PC-3 (cell line): ENCODE results near the gene RDH12. TPM values are rescaled to one million over a fixed set of nuclear protein-coding genes. Genes with fewer than 3 reads are reported as not detected.

Experiments
- ATAC-seq: fragments of 200-7000 bp; cut with Tn5 transposase; 2 replicates; pipeline ENCODE4 v1.9.1; 2020; ENCODE audit warnings: mild to moderate bottlenecking, moderate library complexity
- BruUV-seq: library from RNA; stranded (reverse); fragments of 400-500 nt; replicated peaks from 2 replicates; lab custom pipeline; 2021; lab: Mats Ljungman, UMichigan
- CTCF ChIA-PET: fragments of 300-600 bp; sonication (Branson Sonifier 250); formaldehyde crosslinking; loops from one replicate; lab custom pipeline; 2022; ENCODE audit warnings: antibody characterized with exemption; lab: Charles Lee
- POLR2A ChIA-PET: fragments of 300-600 bp; sonication (Branson Sonifier 250); formaldehyde crosslinking; loops from one replicate; lab custom pipeline; 2022; ENCODE audit warnings: antibody characterized with exemption; ENCODE audit not compliant: unreplicated experiment; lab: Charles Lee
- DNase-seq: peaks from one replicate; pipeline ENCODE4 v3.0.0-alpha.2; 2015
- H2AFZ ChIP-seq: fragments of 300-600 bp; sonication (generic); 2 replicates; pipeline ENCODE4 v1.6.0; 2016; ENCODE audit warnings: antibody characterized with exemption, low read length
- H3F3A ChIP-seq: fragments of 300-600 bp; sonication (generic); one replicate; pipeline ENCODE4 v1.6.0; 2017; ENCODE audit warnings: antibody characterized with exemption, low read length, control low read depth, mild to moderate bottlenecking; ENCODE audit not compliant: unreplicated experiment
- H3K27ac ChIP-seq: fragments of 300-600 bp; sonication (generic); 2 replicates; pipeline ENCODE4 v1.5.1; 2016; ENCODE audit warnings: mild to moderate bottlenecking, low read length
- H3K27me3 ChIP-seq: fragments of 300-600 bp; sonication (generic); 2 replicates; pipeline ENCODE4 v1.6.1; 2016; ENCODE audit warnings: low read length, mixed read lengths
- H3K36me3 ChIP-seq: fragments of 300-600 bp; sonication (generic); 2 replicates; pipeline ENCODE4 v1.6.1; 2016; ENCODE audit warnings: low read depth, mixed run types, low read length, mixed read lengths
- H3K4me1 ChIP-seq: fragments of 300-600 bp; sonication (generic); 2 replicates; pipeline ENCODE4 v1.5.1; 2016; ENCODE audit warnings: low read length; ENCODE audit not compliant: insufficient read depth
- H3K4me2 ChIP-seq: fragments of 300-600 bp; sonication (generic); 2 replicates; pipeline ENCODE4 v1.6.0; 2016; ENCODE audit warnings: low read length
- H3K4me3 ChIP-seq: fragments of 300-600 bp; sonication (generic); 2 replicates; pipeline ENCODE4 v1.5.1; 2016; ENCODE audit warnings: mild to moderate bottlenecking, low read length, mixed read lengths
- H3K79me2 ChIP-seq: fragments of 300-600 bp; sonication (generic); 2 replicates; pipeline ENCODE4 v1.6.1; 2017; ENCODE audit warnings: low read length, mixed read lengths
- H3K9ac ChIP-seq: fragments of 300-600 bp; sonication (generic); 2 replicates; pipeline ENCODE4 v1.6.0; 2016; ENCODE audit warnings: mild to moderate bottlenecking, low read length
- H3K9me2 ChIP-seq: fragments of 300-600 bp; sonication (generic); replicated peaks from 2 replicates; pipeline ENCODE4 v1.6.1; 2016; ENCODE audit warnings: mixed run types, low read length, mixed read lengths
- H3K9me3 ChIP-seq: fragments of 300-600 bp; sonication (generic); 2 replicates; pipeline ENCODE4 v1.6.1; 2016; ENCODE audit warnings: low read length, mixed read lengths
- H4K20me1 ChIP-seq: fragments of 300-600 bp; sonication (generic); 2 replicates; pipeline ENCODE4 v1.6.1; 2016; ENCODE audit warnings: low read length, mixed read lengths
- EZH2 ChIP-seq: fragments of 300-600 bp; sonication (generic); IDR thresholded peaks from one replicate; pipeline ENCODE4 v1.6.1; 2017; ENCODE audit warnings: antibody characterized with exemption, mild to moderate bottlenecking, low read length; ENCODE audit not compliant: unreplicated experiment
- EZH2phosphoT487 ChIP-seq: fragments of 300-600 bp; sonication (generic); IDR thresholded peaks from 2 replicates; pipeline ENCODE4 v1.6.1; 2018; ENCODE audit warnings: mild to moderate bottlenecking, antibody characterized with exemption, low read length, borderline replicate concordance
- intact Hi-C: fragments of 100-400 bp; cut with micrococcal nuclease; formaldehyde crosslinking; loops from 2 replicates; pipeline ENCODE4 v1.9.0; 2023
- total RNA-seq: library from RNA; depleted of rRNA; stranded (reverse); fragments of >200 nt; gene quantifications from 2 replicates; pipeline ENCODE4 v1.2.3, GENCODE V29; 2014
- TF ChIP-seq, protein P1 (sequence below): fragments of 300-600 bp; sonication (generic); conservative IDR thresholded peaks from 2 replicates; pipeline ENCODE4 v1.5.1; 2017; ENCODE audit warnings: antibody characterized with exemption, low read depth, mild to moderate bottlenecking, low read length

The RDH12 gene
- total RNA-seq, 1 experiment from 2014 or later: not detected

DNA sequence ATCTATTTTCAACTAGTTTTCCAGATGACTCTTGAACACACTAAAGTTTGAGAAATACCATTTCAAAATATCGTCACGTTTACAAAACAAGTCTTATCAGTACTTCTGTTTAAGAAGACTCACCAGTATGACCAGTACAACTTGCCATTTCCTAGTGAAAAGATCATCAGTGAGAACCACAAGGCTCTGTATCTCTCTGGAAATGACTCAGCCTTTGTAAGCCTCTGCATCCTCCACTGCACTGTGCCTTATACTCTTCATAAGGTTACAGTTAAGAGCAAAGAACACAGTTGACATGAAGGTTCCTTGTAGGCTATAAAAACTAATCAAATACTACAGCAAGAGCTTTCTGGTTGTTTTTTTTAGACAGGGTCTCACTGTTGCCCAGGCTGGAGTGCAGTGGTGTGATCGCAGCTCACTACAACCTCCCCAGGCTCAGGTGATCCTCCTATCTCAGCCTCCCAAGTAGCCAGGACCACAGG, 21.5 kb upstream of the RDH12 start:
- H4K20me1 ChIP-seq: 0 out of 2 replicates have a peak, but pooled peaks cover 7% of the 10 kb centered on the region
- TF ChIP-seq EZH2phosphoT487: no peak
- no peak for TF ChIP-seq EZH2
- TF ChIP-seq, protein P1, sequence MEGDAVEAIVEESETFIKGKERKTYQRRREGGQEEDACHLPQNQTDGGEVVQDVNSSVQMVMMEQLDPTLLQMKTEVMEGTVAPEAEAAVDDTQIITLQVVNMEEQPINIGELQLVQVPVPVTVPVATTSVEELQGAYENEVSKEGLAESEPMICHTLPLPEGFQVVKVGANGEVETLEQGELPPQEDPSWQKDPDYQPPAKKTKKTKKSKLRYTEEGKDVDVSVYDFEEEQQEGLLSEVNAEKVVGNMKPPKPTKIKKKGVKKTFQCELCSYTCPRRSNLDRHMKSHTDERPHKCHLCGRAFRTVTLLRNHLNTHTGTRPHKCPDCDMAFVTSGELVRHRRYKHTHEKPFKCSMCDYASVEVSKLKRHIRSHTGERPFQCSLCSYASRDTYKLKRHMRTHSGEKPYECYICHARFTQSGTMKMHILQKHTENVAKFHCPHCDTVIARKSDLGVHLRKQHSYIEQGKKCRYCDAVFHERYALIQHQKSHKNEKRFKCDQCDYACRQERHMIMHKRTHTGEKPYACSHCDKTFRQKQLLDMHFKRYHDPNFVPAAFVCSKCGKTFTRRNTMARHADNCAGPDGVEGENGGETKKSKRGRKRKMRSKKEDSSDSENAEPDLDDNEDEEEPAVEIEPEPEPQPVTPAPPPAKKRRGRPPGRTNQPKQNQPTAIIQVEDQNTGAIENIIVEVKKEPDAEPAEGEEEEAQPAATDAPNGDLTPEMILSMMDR: no peak
- no peak overlapping the region for H2AFZ ChIP-seq
- ChIA-PET CTCF (interaction anchor here (0.7 to 2.2 kb wide), 2 partner anchors 24 to 75 kb away, joined by 5 to 6 read pairs; no protein-coding TSS in a partner anchor), POLR2A (no interaction called here)
- ATAC-seq: peak; percentile 97
- no peak overlapping the region for H3K9ac ChIP-seq
- intact Hi-C loops: no loop called here
- H3K4me1 ChIP-seq: peaks cover 20% of the 10 kb centered on the region
- H3K27me3 ChIP-seq: no peaks in the 10 kb centered on the region
- 0 out of 2 replicates have a peak overlapping the region, but pooled peaks have one; percentile 9 for H3K4me2 ChIP-seq
- H3K79me2 ChIP-seq: peaks cover 19% of the 10 kb centered on the region
- no peaks in the 10 kb centered on the region for H3F3A ChIP-seq
- DNase-seq: peak; percentile 79
- H3K4me3 ChIP-seq: no peak overlapping the region
- BruUV-seq: no TSS peak
- H3K9me3 ChIP-seq: no peaks in the 10 kb centered on the region
- H3K27ac ChIP-seq: peak overlapping the region; percentile 31
- H3K9me2 ChIP-seq: no peaks in the 10 kb centered on the region
- peaks cover 60% of the 10 kb centered on the region for H3K36me3 ChIP-seq

DNA sequence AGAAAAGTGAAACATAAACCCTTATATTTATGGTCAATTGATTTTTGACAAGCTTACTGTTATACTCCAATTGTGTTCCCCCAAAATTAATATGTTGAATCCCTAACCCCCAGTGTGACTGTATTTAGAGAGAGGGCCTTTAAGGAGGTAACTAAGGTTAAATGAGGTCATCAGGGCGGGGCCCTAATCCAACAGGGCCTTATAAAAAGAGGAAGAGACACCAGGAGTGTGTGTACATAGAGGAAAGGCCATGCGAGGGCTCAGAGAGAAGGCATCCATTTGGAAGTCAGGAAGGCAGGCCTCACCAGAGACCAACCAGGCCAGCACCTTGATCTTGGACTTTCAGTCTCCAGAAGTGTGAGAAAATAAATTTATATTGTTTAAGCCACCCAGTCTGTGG, 20.7 kb upstream of the RDH12 start:
- H3K4me1 ChIP-seq: peaks cover 17% of the 10 kb centered on the region
- DNase-seq (no peak), ATAC-seq (peak; percentile 31; the same call in 1 of the 2 replicates)
- H3K27me3 ChIP-seq: no peaks in the 10 kb centered on the region
- ChIA-PET CTCF (interaction anchor here (0.7 kb wide), 1 partner anchor 74 kb away, joined by 6 read pairs; no protein-coding TSS in a partner anchor), POLR2A (no interaction called here)
- H3K4me2 ChIP-seq: no peak overlapping the region
- H3K79me2 ChIP-seq: peaks cover 19% of the 10 kb centered on the region
- H2AFZ ChIP-seq: no peak overlapping the region
- H3K27ac ChIP-seq: 0 out of 2 replicates have a peak overlapping the region, but pooled peaks have one; percentile 4
- H3K9me2 ChIP-seq: no peaks in the 10 kb centered on the region
- peaks cover 66% of the 10 kb centered on the region for H3K36me3 ChIP-seq
- intact Hi-C loops: no loop called here
- no peaks in the 10 kb centered on the region for H3K9me3 ChIP-seq
- no TSS peak for BruUV-seq
- H3K4me3 ChIP-seq: no peak overlapping the region
- H4K20me1 ChIP-seq: 0 out of 2 replicates have a peak, but pooled peaks cover 7% of the 10 kb centered on the region
- no peaks in the 10 kb centered on the region for H3F3A ChIP-seq
- TF ChIP-seq EZH2: no peak
- TF ChIP-seq EZH2phosphoT487: no peak
- TF ChIP-seq, protein P1: no peak
- H3K9ac ChIP-seq: no peak overlapping the region

DNA sequence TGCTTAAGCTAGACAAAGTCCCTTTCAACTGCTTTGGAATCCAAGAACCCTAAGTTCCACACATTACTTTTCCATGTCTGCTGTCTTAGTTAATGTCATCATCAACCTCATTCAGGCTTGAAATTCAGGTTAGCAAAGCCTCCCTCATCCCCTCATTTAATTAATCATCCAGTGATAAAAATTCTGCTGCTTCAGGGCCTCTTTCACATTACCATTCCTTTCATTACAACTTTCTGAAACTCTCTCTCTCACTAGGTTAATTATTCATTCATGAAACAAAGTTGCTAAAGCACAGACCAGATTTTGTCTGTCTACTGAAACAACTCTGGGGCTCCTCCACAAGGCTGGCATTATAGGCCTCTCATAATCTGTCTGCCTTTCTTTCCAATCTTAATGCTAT, 17.8 kb upstream of the RDH12 start:
- Histone ChIP-seq H3K9me3 (no peaks in the 10 kb centered on the region), H4K20me1 (0 out of 2 replicates have a peak, but pooled peaks cover 4% of the 10 kb centered on the region), H2AFZ (no peak overlapping the region), H3K9me2 (no peaks in the 10 kb centered on the region), H3K4me2 (no peak overlapping the region), H3K27me3 (no peaks in the 10 kb centered on the region), H3K79me2 (peaks cover 16% of the 10 kb centered on the region), H3K36me3 (peaks cover 68% of the 10 kb centered on the region), H3K4me3 (no peak overlapping the region), H3K9ac (no peak overlapping the region), H3F3A (no peaks in the 10 kb centered on the region), H3K4me1 (peaks cover 17% of the 10 kb centered on the region), H3K27ac (no peak overlapping the region)
- no TSS peak for BruUV-seq
- ATAC-seq (no peak), DNase-seq (no peak)
- ChIA-PET CTCF (no interaction called here), POLR2A (interaction anchor here (0.6 kb wide), 1 partner anchor 170 kb away, joined by 5 read pairs; no protein-coding TSS in a partner anchor)
- intact Hi-C loops: no loop called here
- TF ChIP-seq EZH2phosphoT487 (no peak), EZH2 (no peak)
- TF ChIP-seq, protein P1: no peak
